Hematopoietic multipotent progenitor cell treated with erythropoietin and hydrocortisone succinate and interleukin-3 and kit ligand, for 15 days (in vitro differentiated cells): Measurements from ENCODE around the gene IL19.
A peak's percentile ranks its signal among the peaks of the same experiment; 100 is the strongest.
"Not testable (repeated sequence)": the region's sequence is repeated elsewhere in the genome, so short reads cannot be mapped to it uniquely, and the experiment has no call there.

Source experiments
- DNase-seq: peaks from one replicate; pipeline ENCODE4 v3.0.0-alpha.2; 2015; ENCODE audit warnings: low spot score

IL19 gene

GRCh38 chr1:206833106-206833680 lies 62.6 kb downstream of the IL19 start:
- no peak for DNase-seq

DNA sequence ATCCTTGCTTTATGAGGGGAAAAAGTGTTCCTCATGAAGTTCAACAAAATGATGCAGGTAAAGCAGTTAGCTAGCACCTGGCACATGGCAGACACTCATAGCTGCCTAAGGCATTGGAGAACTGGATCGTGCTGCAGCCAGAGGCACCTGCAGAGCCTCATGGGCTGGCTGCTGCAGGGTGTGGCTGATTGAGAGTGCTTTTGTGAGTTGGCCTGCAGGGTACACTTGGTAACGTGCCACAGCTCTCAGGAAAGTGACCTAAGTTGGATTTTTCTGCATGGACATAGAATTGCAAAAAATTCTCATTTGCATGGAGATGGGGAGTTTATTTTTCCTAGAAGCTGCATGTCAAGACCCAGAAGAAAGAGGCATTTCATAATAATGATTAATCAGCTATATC lies 63.2 kb downstream of the IL19 start:
- DNase-seq: no peak

GRCh38 chr1:206834217-206834616 lies 63.6 kb downstream of the IL19 start:
- DNase-seq: no peak

GRCh38 chr1:206834711-206835110 lies 64.1 kb downstream of the IL19 start:
- DNase-seq: no peak

- DNase-seq: no peak
These were observed 64.6 kb downstream of the IL19 start for GRCh38 chr1:206835186-206835585.

- no peak for DNase-seq
These were observed 65.5 kb downstream of the IL19 start for GRCh38 chr1:206836111-206836510.

GRCh38 chr1:206839006-206839560 lies 68.5 kb downstream of the IL19 start:
- no peak for DNase-seq

- DNase-seq: no peak
These were observed 69.3 kb downstream of the IL19 start for GRCh38 chr1:206839857-206840256.

DNA sequence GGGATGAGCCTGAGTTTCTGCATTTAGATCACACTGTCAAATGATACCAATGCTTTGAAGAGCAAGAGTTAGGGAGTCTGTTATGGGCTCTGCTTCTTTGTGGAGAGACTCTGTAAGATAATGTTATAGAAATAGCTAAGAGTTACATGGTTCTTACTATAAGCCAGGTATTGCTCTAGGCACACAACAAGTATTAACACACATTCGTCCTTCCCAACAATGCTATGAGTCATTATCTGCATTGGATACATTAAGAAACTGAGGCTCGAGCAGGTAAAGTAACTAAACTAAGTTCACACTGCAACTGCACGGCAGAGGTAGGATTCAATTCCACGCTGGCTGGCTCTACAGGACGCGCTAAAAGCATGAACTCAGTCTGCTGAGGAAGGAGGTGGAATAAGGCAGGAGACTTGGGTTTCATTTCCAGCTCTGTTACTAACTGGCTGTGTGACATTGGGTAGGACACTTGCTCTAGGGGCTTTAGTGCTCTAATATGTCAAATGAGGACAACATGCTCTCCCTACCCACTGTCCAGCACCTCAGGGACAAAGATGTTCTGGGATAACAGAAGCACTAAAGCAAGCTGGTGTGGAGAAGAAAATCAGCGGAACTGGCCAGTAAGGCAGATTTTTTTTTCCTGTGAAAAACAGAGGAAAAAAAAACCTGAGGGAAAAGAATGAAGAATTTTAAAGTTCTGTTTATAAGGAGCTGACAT lies 71.2 kb downstream of the IL19 start:
- DNase-seq: no peak

GRCh38 chr1:206842854-206843253 lies 72.3 kb downstream of the IL19 start:
- no peak for DNase-seq

- DNase-seq: no peak
These were observed 73.1 kb downstream of the IL19 start for GRCh38 chr1:206843626-206844025.

DNA sequence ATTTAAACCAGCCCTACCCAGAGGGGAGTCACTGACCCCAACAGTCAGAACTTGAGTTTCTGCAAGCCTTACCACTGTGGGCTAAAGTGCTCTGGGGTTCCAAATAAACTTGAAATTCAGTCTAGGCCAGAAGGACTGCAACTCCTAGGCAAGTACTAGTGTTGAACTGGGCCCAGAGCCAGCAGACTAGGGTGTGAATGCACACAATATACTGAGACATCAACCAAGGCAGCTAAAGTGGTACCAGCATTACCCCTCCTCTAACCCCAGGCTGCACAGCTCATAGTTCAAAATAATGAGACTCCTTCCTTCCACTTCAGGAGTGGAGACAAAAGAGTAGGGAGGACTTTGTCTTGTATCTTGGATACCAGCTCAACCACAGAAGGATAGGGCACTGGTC lies 75.9 kb downstream of the IL19 start:
- DNase-seq: no peak

GRCh38 chr1:206847337-206847834 lies 76.8 kb downstream of the IL19 start:
- DNase-seq: peak; percentile 22

DNA sequence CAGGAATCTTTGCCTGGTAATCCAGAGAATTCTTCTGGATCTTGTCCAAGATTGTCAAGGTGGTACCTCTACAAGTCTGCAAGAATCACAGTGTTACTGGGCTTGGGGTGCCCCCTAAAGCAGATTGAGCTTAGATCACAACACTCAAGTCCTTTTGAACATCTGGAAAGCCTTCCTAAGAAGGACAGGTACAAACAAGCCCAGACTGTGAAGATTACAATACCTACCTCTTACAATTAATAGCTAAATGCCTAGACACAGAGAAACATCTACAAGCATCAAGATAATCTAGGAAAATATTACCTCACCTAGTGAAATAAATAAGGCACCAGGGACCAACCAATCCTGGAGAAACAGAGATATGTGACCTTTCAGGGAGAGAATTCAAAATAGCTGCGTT lies 77.4 kb downstream of the IL19 start:
- no peak for DNase-seq

- DNase-seq: no peak
These were observed 79.8 kb downstream of the IL19 start for GRCh38 chr1:206850401-206850800.

DNA sequence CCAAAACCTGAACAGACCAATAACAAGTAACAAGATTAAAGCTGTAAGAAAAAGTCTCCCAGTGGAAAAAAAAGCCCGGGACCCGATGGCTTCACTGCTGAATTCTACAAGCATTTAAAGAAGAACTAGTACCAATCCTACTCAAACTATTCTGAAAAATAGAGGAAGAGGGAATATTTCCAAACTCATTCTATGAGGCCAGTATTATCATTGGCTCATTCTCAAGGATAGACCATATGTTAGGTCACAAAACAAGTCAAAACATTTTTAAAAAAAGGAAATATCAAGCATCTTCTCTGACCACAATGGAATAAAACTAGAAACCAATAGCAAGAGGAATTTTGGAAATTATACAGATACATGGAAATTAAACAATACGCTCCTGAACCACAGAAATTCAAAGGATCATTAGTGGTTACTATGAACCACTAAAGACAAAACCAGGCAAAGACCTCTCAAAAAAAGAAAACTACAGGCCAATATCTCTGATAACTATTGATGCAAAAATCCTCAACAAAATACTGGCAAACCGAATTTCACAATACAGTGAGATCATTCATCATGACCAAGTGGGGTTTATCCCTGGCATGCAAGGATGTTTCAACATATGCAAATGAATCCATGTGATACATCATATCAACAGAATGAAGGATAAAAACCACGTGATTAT lies 80.9 kb downstream of the IL19 start:
- DNase-seq: no peak

DNA sequence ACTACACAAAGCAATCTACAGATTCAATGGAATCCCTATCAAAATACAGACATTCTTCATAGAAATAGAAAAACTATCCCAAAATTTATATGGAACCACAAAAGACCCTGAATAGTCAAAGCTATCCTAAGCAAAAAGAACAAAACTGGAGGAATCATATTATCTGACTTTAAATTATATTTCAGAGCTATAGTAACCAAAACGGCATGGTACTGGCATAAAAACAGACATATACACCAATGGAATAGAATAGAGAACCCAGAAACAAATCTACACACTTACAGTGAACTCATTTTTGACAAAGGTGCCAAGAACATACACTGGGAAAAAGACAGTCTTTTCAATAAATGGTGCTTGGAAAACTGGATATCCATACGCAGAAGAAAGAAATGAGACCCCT lies 82.1 kb downstream of the IL19 start:
- DNase-seq: not testable (repeated sequence)

- DNase-seq: not testable (repeated sequence)
These were observed 83.1 kb downstream of the IL19 start for GRCh38 chr1:206853696-206854095.

- no peak for DNase-seq
These were observed 84.0 kb downstream of the IL19 start for GRCh38 chr1:206854401-206855129.

- no peak for DNase-seq
These were observed 85.3 kb downstream of the IL19 start for GRCh38 chr1:206855859-206856258.

GRCh38 chr1:206856674-206857464 lies 86.3 kb downstream of the IL19 start:
- DNase-seq: no peak
